ENCODE results near the gene INKA2. TPM values are rescaled to one million over a fixed set of nuclear protein-coding genes. Genes with fewer than 3 reads are reported as not detected.

Gene INKA2
- total RNA-seq, 1 experiment from 2014 or later, result 12.3 TPM

- H2AFZ ChIP-seq (ENCODE audit: low read length), result no peak overlapping the region
- Mint-ChIP-seq H3K4me1 (no peaks in the 10 kb centered on the region), H3K4me3 (no peak overlapping the region), H3K27ac (no peak overlapping the region), H3K36me3 (ENCODE audit: insufficient read depth in 1 of 3, low read depth in 3 of 3) (peaks cover 4 to 28% (median 27%) of the 10 kb centered on the region in 3 experiments), H3K9me3 (no peaks in the 10 kb centered on the region), H3K27me3 (ENCODE audit: low read depth) (no peaks in the 10 kb centered on the region)
- no CpG with 5 or more reads among the region's 2 CpGs for WGBS (ENCODE audit: extremely low coverage, insufficient read length, low lambda C conversion rate)
- H4K20me1 ChIP-seq (ENCODE audit: control insufficient read depth, insufficient read depth, insufficient read length), result no peaks in the 10 kb centered on the region
- no peak overlapping the region for H3K4me2 ChIP-seq (ENCODE audit: insufficient read depth, insufficient read length, low read length)
- H3K4me1 ChIP-seq (ENCODE audit: insufficient read depth, low read length), result no peaks in the 10 kb centered on the region
- H3K9ac ChIP-seq (ENCODE audit: extremely low read depth, insufficient read length, low read length), result no peak overlapping the region
- no peak overlapping the region for H3K18ac ChIP-seq (ENCODE audit: insufficient read length, low read depth, low read length)
- H3K23ac ChIP-seq (ENCODE audit: insufficient read length, low read depth, low read length), result no peak overlapping the region
- no peaks in the 10 kb centered on the region for H3K79me2 ChIP-seq (ENCODE audit: insufficient read depth, low read length)
- H2BK12ac ChIP-seq (ENCODE audit: insufficient read length, low read depth, low read length), result no peak overlapping the region
- no peak overlapping the region for H4K8ac ChIP-seq (replicated peaks; ENCODE audit: insufficient read length, low read depth, low read length)
- H4K5ac ChIP-seq (ENCODE audit: insufficient read length, low read depth, low read length), result no peak overlapping the region
- H3K9me3 ChIP-seq (ENCODE audit: control insufficient read depth, low read depth, low read length), result no peaks in the 10 kb centered on the region
- no peaks in the 10 kb centered on the region for H3K23me2 ChIP-seq (ENCODE audit: insufficient read length, low read depth, low read length, poor library complexity, severe bottlenecking)
- no peak overlapping the region for H3T11ph ChIP-seq (ENCODE audit: low read length)
- no peak for TF ChIP-seq CTCF (conservative IDR thresholded peaks at IDR 0.05)
- no peak for DNase-seq
- H3K4ac ChIP-seq (ENCODE audit: low read depth, low read length), result no peak overlapping the region
- H2BK15ac ChIP-seq (ENCODE audit: low read depth, low read length), result no peak overlapping the region
- H2AK5ac ChIP-seq (ENCODE audit: insufficient read length, low read length), result no peak overlapping the region
- H3K14ac ChIP-seq (ENCODE audit: insufficient read depth, low read length), result no peak overlapping the region
- H3K27me3 ChIP-seq (ENCODE audit: insufficient read depth, low read length), result no peaks in the 10 kb centered on the region
- no peak overlapping the region for H4K91ac ChIP-seq (ENCODE audit: insufficient read length, low read depth, low read length)
- no peak overlapping the region for H3K27ac ChIP-seq (ENCODE audit: insufficient read length, low read depth, low read length)
- no peak overlapping the region for H2BK5ac ChIP-seq (ENCODE audit: insufficient read length, low read length)
- H3K79me1 ChIP-seq (ENCODE audit: insufficient read depth, low read depth, low read length, poor library complexity, severe bottlenecking), result no peaks in the 10 kb centered on the region
- H2BK20ac ChIP-seq (ENCODE audit: low read depth, low read length, poor library complexity, severe bottlenecking), result no peak overlapping the region
- H2BK120ac ChIP-seq (ENCODE audit: low read depth, low read length, poor library complexity, severe bottlenecking), result no peak overlapping the region
- H3K56ac ChIP-seq (ENCODE audit: insufficient read length, low read depth, low read length), result no peak overlapping the region
These were observed 32.3 kb downstream of the INKA2 start for GRCh38 chr1:111706921-111707320.
